BLaER1 treated with 17β-estradiol and CSF1 and Interleukin-3, amounts not matched to agents 10 nM and 100 nM (cell line): ENCODE results near the gene UBA7.

Experiments used
- H3K27ac ChIP-seq, 11 experiments: shearing (Covaris generic); formaldehyde crosslinking; 2 replicates each; pipeline ENCODE4 v1.8.1; 2022
- H3K27me3 ChIP-seq, 11 experiments: shearing (Covaris generic); formaldehyde crosslinking; 2 replicates each; pipeline ENCODE4 v1.8.1; 2022
- H3K36me3 ChIP-seq, 11 experiments: shearing (Covaris generic); formaldehyde crosslinking; 2 replicates each; pipeline ENCODE4 v1.8.1; 2022
- H3K4me1 ChIP-seq, 10 experiments: shearing (Covaris generic); formaldehyde crosslinking; 2 replicates each; pipeline ENCODE4 v1.8.1; 2022
- H3K4me2 ChIP-seq, 11 experiments: shearing (Covaris generic); formaldehyde crosslinking; 2 replicates each; pipeline ENCODE4 v1.8.1; 2022
- H3K4me3 ChIP-seq, 10 experiments: shearing (Covaris generic); formaldehyde crosslinking; 2 replicates each; pipeline ENCODE4 v1.8.1; 2022
- H3K9ac ChIP-seq, 11 experiments: shearing (Covaris generic); formaldehyde crosslinking; 2 replicates each; pipeline ENCODE4 v1.8.1; 2022
- H3K9me3 ChIP-seq, 11 experiments: shearing (Covaris generic); formaldehyde crosslinking; replicated peaks in 1 of 11; 2 replicates each; pipeline ENCODE4 v1.8.1; 2022
- H4K20me1 ChIP-seq, 11 experiments: shearing (Covaris generic); formaldehyde crosslinking; 2 replicates each; pipeline ENCODE4 v1.8.1; 2022
- Cebpa-rat ChIP-seq, 11 experiments: shearing (Covaris generic); IDR thresholded peaks; 2 replicates each; pipeline ENCODE4 v1.8.1; 2022

UBA7 gene

DNA sequence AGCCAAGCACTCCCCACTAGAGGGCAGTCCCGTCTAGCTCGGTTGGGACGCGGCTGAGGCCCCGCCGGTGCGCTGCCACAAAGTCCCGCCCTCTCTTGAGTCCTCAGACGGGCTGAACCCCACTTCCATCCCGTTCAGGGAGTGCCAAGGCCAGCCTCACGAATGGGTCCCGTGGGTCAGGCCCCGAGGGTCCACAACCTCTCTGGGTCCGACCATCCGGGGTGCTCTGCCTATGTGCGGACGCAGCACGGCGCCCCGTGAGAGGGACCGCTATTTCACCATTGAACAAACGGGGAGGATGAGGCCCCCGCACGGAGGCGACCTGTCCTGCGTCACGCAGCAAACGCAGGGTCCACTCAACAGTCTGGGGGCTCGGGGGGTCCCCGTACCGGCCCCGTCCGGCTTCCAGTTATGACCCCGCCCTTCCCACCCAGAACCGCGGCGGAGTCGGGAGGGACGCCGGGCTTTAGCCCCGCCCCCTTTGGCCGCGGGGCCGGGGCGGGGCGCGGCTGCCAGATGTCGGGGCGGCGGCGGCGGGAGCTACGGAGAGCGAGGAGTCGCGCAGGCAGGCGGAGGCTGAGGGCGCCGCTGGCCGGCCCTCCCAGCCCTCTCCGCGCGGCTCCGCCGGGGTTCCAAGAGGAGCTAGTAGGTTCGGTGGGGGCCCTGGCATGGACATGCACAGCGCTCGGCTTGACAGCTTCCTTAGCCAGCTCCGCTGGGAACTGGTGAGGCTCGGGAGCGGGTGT is 10.9 kb downstream of the UBA7 start, which contains the start of gene INKA1:
TSS of gene INKA1 (plus strand) at position 543 of the 746 bp plus-strand sequence. CDS start at position 675, 132 bp downstream.
- Histone ChIP-seq H3K9me3 (no peaks in the 10 kb centered on the region), H3K27ac (peak within 1 kb of the TSS; percentile 87 to 100 (median 100); a peak in 21 of 22 replicates), H3K9ac (peak within 1 kb of the TSS; percentile 82 to 99 (median 97)), H3K27me3 (peaks cover 6 to 16% (median 11%) of the 10 kb centered on the region in 11 experiments; a peak in 16 of 22 replicates), H3K4me1 (peaks cover 44 to 62% (median 53%) of the 10 kb centered on the region in 10 experiments), H4K20me1 (no peaks in the 10 kb centered on the region), H3K4me3 (peak within 1 kb of the TSS; percentile 78 to 95 (median 88)), H3K36me3 (peaks cover 0 to 12% (median 8%) of the 10 kb centered on the region in 11 experiments; a peak in 10 of 22 replicates), H3K4me2 (peak within 1 kb of the TSS; percentile 98 to 100 (median 100))
- no peak for TF ChIP-seq Cebpa-rat (IDR thresholded peaks at IDR 0.05)

DNA sequence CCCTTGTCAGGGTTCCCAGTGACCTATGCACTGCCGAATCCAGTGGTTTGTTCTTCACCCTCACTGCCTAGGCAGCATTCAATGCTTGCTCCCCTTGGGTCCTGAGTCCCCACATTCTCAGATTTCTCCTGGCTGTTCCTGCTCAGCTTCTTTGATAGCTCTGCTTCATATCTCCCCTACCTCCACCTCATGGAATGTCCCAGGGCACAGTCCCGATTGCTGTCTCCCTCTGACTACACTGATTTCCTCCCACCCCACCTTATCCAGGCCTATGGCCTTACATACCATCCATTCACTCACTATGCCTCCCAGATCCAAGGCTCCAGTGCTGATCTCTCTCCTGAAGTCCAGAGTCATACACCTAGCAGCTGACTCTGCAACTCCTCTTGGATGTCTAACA is 12.6 kb downstream of the UBA7 start:
- no peak for TF ChIP-seq Cebpa-rat (IDR thresholded peaks at IDR 0.05)
- no peaks in the 10 kb centered on the region for H4K20me1 ChIP-seq
- H3K4me1 ChIP-seq = peaks cover 30 to 54% (median 48%) of the 10 kb centered on the region in 10 experiments
- H3K36me3 ChIP-seq = peaks cover 0 to 12% (median 8%) of the 10 kb centered on the region in 11 experiments; a peak in 10 of 22 replicates
- no peak overlapping the region for H3K27ac ChIP-seq
- peaks cover 6 to 16% (median 11%) of the 10 kb centered on the region in 11 experiments; a peak in 16 of 22 replicates for H3K27me3 ChIP-seq
- peak overlapping the region in 3 of 11 experiments; percentile 19 to 57 (median 44); a peak in 3 of 22 replicates for H3K9ac ChIP-seq
- H3K4me2 ChIP-seq = peak overlapping the region in 7 of 11 experiments; percentile 19 to 100 (median 100); a peak in 11 of 22 replicates
- H3K4me3 ChIP-seq = no peak overlapping the region
- H3K9me3 ChIP-seq = no peaks in the 10 kb centered on the region

DNA sequence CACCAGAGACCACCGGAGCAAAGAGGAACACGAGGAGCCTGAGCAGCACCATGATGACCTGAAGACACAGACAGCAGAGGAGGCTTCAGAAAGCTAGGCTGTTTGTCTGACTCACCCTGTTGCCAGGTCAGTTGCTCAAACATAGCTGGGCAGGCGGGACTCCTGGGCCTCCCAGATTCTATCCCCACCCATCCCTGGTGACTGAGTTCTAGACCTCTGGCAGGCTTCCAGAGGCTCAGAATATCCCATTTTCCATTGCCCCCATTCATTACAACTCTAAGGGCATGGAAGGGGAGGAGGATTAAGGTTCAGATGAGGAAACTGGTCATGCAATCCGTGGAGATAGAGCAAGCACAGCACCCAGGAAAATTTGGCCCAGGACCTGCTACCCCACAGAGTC is 14.0 kb downstream of the UBA7 start, which contains the start of gene CDHR4:
TSS of gene CDHR4 (minus strand) at position 113 of the 400 bp plus-strand sequence. CDS start at position 52, 61 bp downstream.
- no peak within 1 kb of the TSS for H3K4me3 ChIP-seq
- no peaks in the 10 kb centered on the region for H3K9me3 ChIP-seq
- H3K36me3 ChIP-seq = peaks cover 0 to 9% (median 5%) of the 10 kb centered on the region in 11 experiments; a peak in 10 of 22 replicates
- peaks cover 6 to 16% (median 11%) of the 10 kb centered on the region in 11 experiments; a peak in 16 of 22 replicates for H3K27me3 ChIP-seq
- no peaks in the 10 kb centered on the region for H4K20me1 ChIP-seq
- 0 out of 22 replicates have a peak within 1 kb of the TSS, but pooled peaks of 1 of the 11 experiments have one; percentile 2 for H3K27ac ChIP-seq
- peaks cover 17 to 44% (median 38%) of the 10 kb centered on the region in 10 experiments for H3K4me1 ChIP-seq
- H3K4me2 ChIP-seq = peak within 1 kb of the TSS in 6 of 11 experiments; percentile 1 to 28 (median 7); a peak in 4 of 22 replicates
- TF ChIP-seq Cebpa-rat (IDR thresholded peaks at IDR 0.05) = no peak
- 0 out of 22 replicates have a peak within 1 kb of the TSS, but pooled peaks of 3 of the 11 experiments have one; percentile 1 to 21 (median 5) for H3K9ac ChIP-seq

DNA sequence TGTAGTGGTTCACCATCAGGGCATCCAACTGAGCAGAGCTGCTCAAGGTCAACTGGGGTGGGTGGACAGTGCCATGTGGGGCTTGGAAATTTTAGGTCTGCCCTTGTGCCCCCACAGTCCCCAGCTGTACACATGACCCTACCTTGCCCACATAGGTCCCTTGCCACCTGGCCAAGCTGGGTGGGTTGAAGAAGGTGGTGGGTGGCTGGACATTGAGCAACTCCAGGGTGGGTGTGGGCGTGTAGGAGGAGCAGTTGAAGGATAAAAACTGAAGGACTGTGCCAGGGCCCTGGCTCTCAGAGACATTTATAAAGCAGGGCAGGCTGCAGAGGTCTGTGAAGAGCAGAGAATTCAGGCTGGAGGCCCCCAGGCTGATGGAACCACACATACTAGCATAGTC is 14.6 kb downstream of the UBA7 start:
- TF ChIP-seq Cebpa-rat (IDR thresholded peaks at IDR 0.05) = no peak
- Histone ChIP-seq H4K20me1 (no peaks in the 10 kb centered on the region), H3K4me1 (peaks cover 11 to 37% (median 32%) of the 10 kb centered on the region in 10 experiments), H3K4me2 (peak overlapping the region in 6 of 11 experiments; percentile 1 to 28 (median 7); a peak in 4 of 22 replicates), H3K4me3 (no peak overlapping the region), H3K9me3 (no peaks in the 10 kb centered on the region), H3K36me3 (peaks cover 0 to 3% (median 0%) of the 10 kb centered on the region in 11 experiments; a peak in 1 of 22 replicates), H3K9ac (0 out of 22 replicates have a peak overlapping the region, but pooled peaks of 3 of the 11 experiments have one; percentile 1 to 21 (median 5)), H3K27me3 (peaks cover 6 to 16% (median 11%) of the 10 kb centered on the region in 11 experiments; a peak in 16 of 22 replicates), H3K27ac (0 out of 22 replicates have a peak overlapping the region, but pooled peaks of 1 of the 11 experiments have one; percentile 2)

DNA sequence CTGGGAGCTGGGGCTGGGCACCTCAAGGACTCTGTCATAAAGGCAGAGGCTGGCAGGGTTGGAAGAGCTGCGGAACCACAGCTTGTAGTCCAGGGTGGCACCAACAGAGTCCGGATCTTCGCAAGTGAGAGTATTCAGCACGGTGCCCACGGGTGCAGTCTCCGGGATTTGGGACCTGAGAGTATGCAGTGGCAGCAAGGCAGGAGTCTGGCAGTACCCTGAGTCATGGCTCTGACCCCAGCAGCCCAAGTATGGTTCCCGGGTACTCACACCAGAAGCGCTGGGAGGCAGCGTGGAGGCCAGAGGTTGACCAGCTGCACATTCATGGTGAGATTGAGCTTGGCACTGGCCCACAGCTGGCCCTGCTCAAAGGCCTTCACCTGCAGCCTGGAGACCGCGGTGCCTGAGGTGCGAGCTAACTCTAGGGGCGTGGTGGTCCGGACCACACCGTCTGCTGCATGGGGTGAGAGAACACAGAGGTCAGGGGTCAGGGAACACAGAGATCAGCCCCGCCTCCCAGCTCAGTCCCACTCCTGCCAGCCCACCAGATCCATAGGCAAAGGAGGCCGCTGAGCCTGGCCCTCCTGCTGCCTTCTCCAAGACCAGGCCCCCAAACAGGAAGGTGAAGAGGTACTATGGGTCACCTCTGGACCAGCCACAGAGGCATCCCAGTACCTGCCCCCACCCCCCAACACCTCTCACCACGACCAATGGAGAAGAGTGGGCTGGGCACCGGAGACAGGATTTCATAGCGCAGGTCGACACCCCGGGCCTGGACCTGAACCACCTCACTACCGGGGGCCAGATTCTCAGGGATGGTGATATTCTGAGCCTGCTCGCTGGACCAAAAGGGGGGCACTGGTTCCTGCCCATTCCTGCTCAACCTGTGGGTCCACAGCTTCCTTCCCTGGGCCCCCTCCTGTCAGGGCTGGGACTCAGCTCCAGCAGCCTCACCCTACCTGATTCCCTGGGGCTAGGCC is 18.5 kb downstream of the UBA7 start:
- Histone ChIP-seq H3K9ac (no peak overlapping the region), H3K4me2 (no peak overlapping the region), H4K20me1 (no peaks in the 10 kb centered on the region), H3K36me3 (no peaks in the 10 kb centered on the region), H3K4me3 (no peak overlapping the region), H3K27ac (no peak overlapping the region), H3K27me3 (no peaks in the 10 kb centered on the region), H3K9me3 (no peaks in the 10 kb centered on the region), H3K4me1 (peaks cover 6 to 38% (median 29%) of the 10 kb centered on the region in 10 experiments; a peak in 18 of 20 replicates)
- TF ChIP-seq Cebpa-rat (IDR thresholded peaks at IDR 0.05) = no peak

DNA sequence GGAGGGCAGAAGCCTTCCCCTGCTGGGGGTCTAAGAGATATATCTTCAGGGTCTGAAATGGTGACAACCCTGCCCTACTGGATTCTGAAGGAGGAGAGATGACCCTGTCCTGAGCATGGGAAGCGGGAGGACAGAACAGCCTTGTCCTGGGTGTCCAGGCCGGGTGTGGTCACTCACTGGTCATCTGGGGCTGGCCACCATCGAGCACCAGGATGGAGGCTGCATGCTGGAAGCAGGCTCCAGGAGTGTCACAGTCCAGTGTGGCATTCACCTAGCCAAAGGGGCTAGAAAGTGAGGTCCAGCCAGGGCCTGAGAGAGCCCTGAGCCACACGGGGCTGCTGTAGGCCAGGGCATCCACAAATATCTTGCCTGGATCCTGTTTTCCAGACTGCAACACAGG is 19.3 kb downstream of the UBA7 start:
- TF ChIP-seq Cebpa-rat (IDR thresholded peaks at IDR 0.05) = no peak
- no peaks in the 10 kb centered on the region for H4K20me1 ChIP-seq
- no peak overlapping the region for H3K4me2 ChIP-seq
- no peaks in the 10 kb centered on the region for H3K9me3 ChIP-seq
- no peak overlapping the region for H3K27ac ChIP-seq
- no peak overlapping the region for H3K9ac ChIP-seq
- H3K4me1 ChIP-seq = peaks cover 5 to 44% (median 35%) of the 10 kb centered on the region in 10 experiments; a peak in 18 of 20 replicates
- H3K27me3 ChIP-seq = no peaks in the 10 kb centered on the region
- H3K36me3 ChIP-seq = no peaks in the 10 kb centered on the region
- H3K4me3 ChIP-seq = no peak overlapping the region

DNA sequence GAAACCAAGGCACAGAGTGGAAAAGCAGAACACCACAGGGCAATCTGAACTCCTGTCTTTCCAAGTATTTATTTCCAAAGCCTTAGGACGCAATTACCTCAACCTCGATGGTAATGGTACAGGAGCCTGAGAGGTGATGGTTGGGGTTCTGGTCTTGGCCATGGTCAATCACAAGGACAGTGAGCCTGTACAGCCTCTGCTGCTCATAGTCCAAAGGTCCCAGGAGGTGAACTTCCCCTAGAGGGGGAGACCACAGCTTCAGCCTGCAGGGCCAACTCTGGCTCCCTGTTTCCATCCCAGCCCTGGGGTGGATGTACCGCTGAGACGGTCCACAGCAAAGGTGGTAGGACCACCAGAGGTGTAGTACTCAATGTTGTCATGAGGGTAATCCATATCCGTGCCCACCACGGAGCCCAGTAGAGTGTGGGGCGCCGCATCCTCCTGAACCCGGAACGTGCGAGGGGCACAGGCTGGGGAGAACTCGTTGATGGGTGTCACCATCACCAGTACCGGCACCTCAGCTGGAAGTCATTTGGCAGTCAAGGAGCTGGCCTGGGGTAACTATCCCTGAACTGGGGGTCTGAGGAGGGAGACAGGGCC is 20.2 kb downstream of the UBA7 start:
- peaks cover 0 to 37% (median 29%) of the 10 kb centered on the region in 10 experiments; a peak in 16 of 20 replicates for H3K4me1 ChIP-seq
- H3K27me3 ChIP-seq = no peaks in the 10 kb centered on the region
- no peak overlapping the region for H3K9ac ChIP-seq
- H3K36me3 ChIP-seq = no peaks in the 10 kb centered on the region
- H3K4me3 ChIP-seq = no peak overlapping the region
- TF ChIP-seq Cebpa-rat (IDR thresholded peaks at IDR 0.05) = no peak
- no peak overlapping the region for H3K4me2 ChIP-seq
- no peaks in the 10 kb centered on the region for H4K20me1 ChIP-seq
- no peaks in the 10 kb centered on the region for H3K9me3 ChIP-seq
- no peak overlapping the region for H3K27ac ChIP-seq
